GM12873 (cell line): Measurements from ENCODE around the gene DCN.

Experiments used
- CTCF ChIP-seq: IDR thresholded peaks from 2 replicates; pipeline ENCODE4 v1.5.1; 2012; ENCODE audit warnings: low read depth, mild to moderate bottlenecking, moderate library complexity, low read length, control low read depth; ENCODE audit not compliant: insufficient read depth; ENCODE audit errors: missing control alignments

The DCN gene

DNA sequence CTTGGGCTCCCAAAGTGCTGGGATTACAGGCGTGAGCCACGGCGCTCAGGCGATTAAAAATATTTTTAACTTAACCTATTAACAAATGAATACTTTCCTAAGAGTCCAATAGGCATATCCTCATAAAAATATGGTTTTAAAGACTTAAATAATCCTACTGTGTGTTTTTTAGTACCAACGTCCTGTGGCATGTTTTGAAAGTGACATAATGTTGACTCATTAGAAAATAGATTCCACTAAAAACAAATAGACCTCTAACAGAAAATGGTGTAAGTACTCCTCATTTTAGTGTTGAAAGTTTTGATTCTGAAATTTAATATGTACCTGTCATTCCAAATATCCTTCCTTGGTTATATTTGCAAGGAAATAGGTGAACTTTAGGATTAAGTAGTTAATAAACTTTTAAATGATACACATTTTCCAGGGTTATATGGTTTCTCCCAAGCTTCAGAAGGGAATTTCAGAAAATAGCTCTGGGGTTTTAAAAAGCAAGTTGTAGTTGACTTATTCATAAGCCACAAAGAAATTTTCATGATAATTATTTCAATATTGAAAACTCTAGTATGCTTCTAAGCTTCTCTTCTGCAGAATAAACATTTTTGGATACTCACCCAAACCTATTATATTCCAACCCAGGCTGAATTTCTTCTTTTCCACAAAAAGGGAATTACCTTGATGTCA lies 59.2 kb downstream of the DCN start:
- no peak for TF ChIP-seq CTCF

DNA sequence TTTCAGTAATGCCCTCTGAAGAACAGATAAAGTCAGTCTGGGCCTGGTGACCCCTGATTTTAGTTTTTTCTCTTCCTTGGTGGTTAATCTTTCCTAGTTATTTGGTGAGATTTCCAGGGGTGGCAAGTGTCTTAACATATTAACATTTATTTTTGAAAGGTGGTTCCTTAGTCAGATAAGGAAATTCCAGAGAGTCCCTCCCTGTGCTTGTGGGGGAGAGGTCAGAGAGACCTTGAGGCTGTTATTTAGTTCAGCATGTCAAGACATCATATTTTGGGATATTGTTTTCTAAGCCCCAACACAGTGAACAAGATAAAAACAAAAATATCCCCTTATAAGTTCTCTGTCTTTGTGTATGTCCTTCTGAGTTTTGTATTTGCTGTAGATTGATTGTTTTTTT lies 61.8 kb downstream of the DCN start:
- no peak for TF ChIP-seq CTCF

DNA sequence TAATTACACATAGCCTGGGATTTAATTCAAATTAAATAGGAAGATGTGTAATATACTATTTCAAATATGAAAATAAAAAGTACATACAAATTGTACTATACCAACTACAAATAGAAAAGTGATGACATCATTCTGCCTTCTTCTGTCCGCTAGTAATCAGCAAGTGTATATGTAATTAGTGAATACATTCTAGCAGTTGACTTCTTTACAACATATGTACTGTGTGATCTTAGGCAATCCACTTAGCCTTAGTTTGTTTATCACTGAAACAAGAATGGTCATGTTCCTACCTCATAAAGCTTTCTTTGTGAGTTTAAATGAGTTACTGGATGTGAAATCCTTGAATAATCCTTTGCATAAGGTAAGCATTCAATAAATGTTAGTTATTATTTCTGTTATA lies 63.5 kb downstream of the DCN start:
- no peak for TF ChIP-seq CTCF

DNA sequence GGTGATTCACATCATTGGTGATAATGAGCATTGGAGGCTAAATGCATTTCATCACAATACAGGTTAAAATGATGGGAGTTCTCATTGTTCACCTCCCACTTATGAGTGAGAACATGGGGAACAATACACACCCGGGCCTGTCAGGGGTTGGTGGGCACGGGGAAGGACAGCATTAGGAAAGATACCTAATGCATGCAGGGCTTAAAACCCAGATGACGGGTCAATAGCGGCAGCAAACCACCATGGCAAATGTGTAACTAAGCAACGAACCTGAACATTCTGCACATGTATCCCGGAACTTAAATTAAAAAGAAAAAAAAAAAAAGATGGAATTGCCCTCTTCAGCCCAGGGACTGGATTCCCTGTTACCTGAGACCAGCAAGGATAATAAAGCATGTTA lies 69.0 kb downstream of the DCN start:
- no peak for TF ChIP-seq CTCF

DNA sequence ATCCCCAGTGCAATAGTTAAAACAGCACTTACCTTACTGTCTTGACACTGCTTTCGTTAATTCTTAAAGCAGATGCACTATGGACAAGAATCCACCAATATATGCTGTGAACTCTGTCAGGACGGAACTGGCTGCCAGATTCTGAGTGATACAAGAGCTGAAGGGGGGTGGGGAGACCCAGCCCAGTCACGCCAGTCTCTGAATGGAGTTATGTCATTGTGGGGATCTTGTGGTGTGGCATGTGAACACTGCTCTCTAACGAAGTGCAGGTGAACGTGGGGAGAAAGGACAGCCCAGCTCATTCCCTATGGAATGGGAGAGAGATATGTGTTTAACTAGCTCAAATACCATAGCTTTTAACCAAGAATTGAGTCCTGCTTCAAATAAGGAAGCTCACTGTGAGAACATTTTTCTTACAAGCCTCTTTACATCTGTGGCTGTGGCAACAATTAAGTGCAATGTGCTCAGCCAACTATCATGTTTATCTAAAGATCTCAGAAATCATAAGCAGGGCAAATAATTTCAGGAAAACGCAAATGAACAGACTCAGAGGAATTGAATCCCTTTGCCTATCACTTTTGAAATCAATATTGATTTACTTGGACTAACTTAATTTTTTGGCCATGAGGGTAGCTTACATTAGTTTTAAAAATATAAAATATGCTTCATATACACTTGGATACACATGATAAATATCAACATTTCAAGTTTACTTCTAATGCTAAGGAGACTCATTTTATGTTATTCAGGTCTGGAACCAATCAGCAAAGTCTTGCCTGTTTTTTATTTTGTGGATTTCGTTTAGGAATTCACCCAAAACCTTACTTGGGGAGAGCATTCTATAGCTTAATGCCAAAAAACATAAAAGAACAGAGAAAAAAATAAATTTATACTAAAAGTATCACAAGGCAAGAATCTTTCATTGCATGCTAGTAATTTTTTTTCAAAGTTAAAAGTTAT lies 71.0 kb downstream of the DCN start, which contains the start of gene LUM:
LUM (minus strand) TSS at position 129 of the 960 bp plus-strand sequence. CDS start 2,515 bp downstream, outside the sequence.
- no peak for TF ChIP-seq CTCF

DNA sequence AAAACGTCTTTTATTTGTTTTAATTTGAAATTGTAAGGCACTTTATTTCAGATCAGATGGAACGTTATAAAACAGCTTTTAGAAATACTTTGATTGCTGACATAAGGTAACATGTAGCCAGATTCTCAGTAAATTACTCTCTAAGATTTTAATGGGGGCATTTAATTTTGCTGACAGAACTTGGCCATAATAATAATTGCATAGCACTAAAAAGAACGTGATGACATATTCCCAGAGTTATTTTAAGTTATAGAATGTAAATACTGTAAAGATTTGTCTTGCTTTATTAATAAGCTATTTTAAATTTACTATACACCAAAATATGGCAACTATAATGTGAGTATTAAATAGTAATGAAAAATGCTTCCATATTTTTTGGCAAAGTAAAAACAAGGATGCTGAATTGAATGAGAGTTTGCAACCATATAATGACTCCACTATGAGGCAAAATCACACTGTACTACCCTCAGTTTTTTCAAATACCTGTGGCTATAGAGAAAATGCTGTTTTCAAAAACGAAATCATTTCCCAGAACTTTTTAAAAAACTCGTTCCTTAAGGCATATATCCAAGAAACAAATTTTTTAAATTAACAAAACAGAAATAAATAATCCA lies 72.2 kb downstream of the DCN start:
- no peak for TF ChIP-seq CTCF

DNA sequence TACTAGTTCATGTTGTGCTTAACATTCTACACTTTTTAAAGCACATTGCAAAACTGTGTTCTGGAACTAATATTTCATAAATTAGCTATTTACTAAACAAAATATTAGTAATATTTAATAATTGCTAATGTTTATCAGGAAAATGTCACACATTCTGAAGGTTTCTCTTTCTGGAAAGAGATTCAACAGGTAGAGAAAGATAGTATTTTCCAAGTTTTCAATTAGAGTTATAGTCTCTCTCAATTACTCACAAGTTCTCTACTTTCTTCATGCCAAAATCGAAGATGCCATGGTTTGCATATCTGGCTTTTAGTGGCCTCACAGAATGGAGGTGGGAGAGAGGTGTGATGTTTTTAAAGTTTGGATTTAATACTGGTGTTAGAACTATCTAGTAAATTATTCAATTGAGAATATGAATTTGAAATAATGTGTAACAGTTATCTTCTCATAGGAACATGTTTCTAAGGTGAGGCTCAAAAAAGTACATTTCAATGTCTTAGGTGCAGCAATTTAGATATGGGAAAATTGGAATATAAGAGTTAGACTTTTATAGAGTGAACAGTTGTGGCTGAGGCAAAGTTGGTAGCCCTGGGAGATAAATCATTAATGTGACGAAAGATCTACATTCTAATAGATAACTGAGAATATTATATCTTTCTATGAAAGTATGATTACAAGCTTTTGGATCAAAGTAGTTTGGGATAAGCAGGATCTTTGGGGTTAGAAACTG lies 72.9 kb downstream of the DCN start:
- no peak for TF ChIP-seq CTCF
